NCI-H1417 (cell line): ENCODE results near the gene DDX47.
"Not testable (repeated sequence)": the region's sequence is repeated elsewhere in the genome, so short reads cannot be mapped to it uniquely, and the experiment has no call there.

Experiments used
- DNase-seq, 3 experiments: peaks; one replicate each; lab custom pipeline; 2025; lab: John Stamatoyannopoulos, UW

Gene DDX47

GRCh38 chr12:12820376-12820775 is 7.2 kb downstream of the DDX47 start:
- not testable (repeated sequence) for DNase-seq

- no peak for DNase-seq
These were observed 8.8 kb downstream of the DDX47 start for GRCh38 chr12:12821975-12822374.

- no peak for DNase-seq
These were observed 9.7 kb downstream of the DDX47 start for GRCh38 chr12:12822886-12823285.

- no peak for DNase-seq
These were observed 10.2 kb downstream of the DDX47 start for GRCh38 chr12:12823300-12823699.

- DNase-seq, result no peak
These were observed 10.7 kb downstream of the DDX47 start for GRCh38 chr12:12823811-12824210.

- DNase-seq, result no peak
These were observed 22.4 kb downstream of the DDX47 start for GRCh38 chr12:12835378-12836146.

GRCh38 chr12:12836571-12836970 is 23.4 kb downstream of the DDX47 start:
- DNase-seq, result no peak

- DNase-seq, result peak; percentile 18 to 60 (median 49)
These were observed 24.1 kb downstream of the DDX47 start for GRCh38 chr12:12837025-12837812.

- no peak for DNase-seq
These were observed 24.6 kb downstream of the DDX47 start for GRCh38 chr12:12837813-12838153.

GRCh38 chr12:12839003-12839395 is 25.9 kb downstream of the DDX47 start:
- DNase-seq, result no peak

GRCh38 chr12:12839439-12839838 is 26.3 kb downstream of the DDX47 start:
- not testable (repeated sequence) for DNase-seq

- DNase-seq, result no peak
These were observed 26.9 kb downstream of the DDX47 start for GRCh38 chr12:12839873-12840579.

- no peak for DNase-seq
These were observed 27.4 kb downstream of the DDX47 start for GRCh38 chr12:12840580-12840899.

GRCh38 chr12:12841428-12841827 is 28.3 kb downstream of the DDX47 start:
- DNase-seq, result not testable (repeated sequence)

GRCh38 chr12:12845794-12846243 is 32.7 kb downstream of the DDX47 start:
- no peak for DNase-seq

GRCh38 chr12:12846780-12847179 is 33.6 kb downstream of the DDX47 start:
- DNase-seq, result not testable (repeated sequence)

GRCh38 chr12:12853435-12853834 is 40.3 kb downstream of the DDX47 start:
- no peak for DNase-seq

- peak in 1 of 3 experiments; percentile 10 for DNase-seq
These were observed 46.5 kb downstream of the DDX47 start for GRCh38 chr12:12859690-12860089.

- DNase-seq, result no peak
These were observed 51.1 kb downstream of the DDX47 start for GRCh38 chr12:12864243-12864642.

- no peak for DNase-seq
These were observed 55.5 kb downstream of the DDX47 start for GRCh38 chr12:12868477-12869235.

- no peak for DNase-seq
These were observed 57.3 kb downstream of the DDX47 start for GRCh38 chr12:12870465-12870864.

GRCh38 chr12:12871587-12872138 is 58.5 kb downstream of the DDX47 start:
- DNase-seq, result no peak
